ENCODE results near the gene IVNS1ABP.

DNA sequence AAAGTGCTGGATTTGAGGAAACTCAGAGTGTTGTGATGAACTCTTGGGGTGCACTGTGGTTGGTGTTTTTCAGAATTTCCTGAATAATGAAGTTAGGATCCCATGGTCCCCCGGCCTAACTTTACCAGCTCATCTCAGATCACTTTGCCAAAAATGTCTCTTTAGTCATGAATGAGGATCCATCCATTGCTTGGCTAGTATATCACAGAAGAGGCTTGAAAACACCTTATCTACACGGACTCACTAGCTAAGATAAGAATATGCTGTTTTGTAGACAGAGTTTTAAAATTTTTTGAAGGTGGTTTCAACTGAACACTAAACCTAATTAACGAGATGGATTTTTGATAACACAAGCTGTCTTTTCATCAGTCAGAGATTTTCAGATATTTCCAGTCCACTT, 53.8 kb downstream of the IVNS1ABP start:
- TF ChIP-seq, protein P1, sequence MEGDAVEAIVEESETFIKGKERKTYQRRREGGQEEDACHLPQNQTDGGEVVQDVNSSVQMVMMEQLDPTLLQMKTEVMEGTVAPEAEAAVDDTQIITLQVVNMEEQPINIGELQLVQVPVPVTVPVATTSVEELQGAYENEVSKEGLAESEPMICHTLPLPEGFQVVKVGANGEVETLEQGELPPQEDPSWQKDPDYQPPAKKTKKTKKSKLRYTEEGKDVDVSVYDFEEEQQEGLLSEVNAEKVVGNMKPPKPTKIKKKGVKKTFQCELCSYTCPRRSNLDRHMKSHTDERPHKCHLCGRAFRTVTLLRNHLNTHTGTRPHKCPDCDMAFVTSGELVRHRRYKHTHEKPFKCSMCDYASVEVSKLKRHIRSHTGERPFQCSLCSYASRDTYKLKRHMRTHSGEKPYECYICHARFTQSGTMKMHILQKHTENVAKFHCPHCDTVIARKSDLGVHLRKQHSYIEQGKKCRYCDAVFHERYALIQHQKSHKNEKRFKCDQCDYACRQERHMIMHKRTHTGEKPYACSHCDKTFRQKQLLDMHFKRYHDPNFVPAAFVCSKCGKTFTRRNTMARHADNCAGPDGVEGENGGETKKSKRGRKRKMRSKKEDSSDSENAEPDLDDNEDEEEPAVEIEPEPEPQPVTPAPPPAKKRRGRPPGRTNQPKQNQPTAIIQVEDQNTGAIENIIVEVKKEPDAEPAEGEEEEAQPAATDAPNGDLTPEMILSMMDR (IDR thresholded peaks at IDR 0.05), result no peak
- no peak for TF ChIP-seq EP300 (IDR thresholded peaks at IDR 0.05)

Data from tibial nerve (tissue), 4 donors.